GM19351 (cell line): ENCODE measurements around the gene DOK4.

Source experiments
- ATAC-seq: cut with Tn5 transposase; IDR thresholded peaks from one replicate; pipeline ENCODE4 v1.9.1; 2021; ENCODE audit warnings: mild to moderate bottlenecking, moderate library complexity; ENCODE audit not compliant: unreplicated experiment

DOK4 gene

GRCh38 chr16:57485916-57486857 is at the start of gene DOK4:
Gene DOK4 (minus strand): TSS chr16:57486493. CDS start chr16:57479507, 6,986 bp downstream.
- ATAC-seq: peak; percentile 85

- peak; percentile 61 for ATAC-seq
Measured at GRCh38 chr16:57535680-57536305, 49.5 kb upstream of the DOK4 start.

GRCh38 chr16:57534881-57535658 is 48.8 kb upstream of the DOK4 start:
- no peak for ATAC-seq

- ATAC-seq: no peak
Measured at GRCh38 chr16:57534337-57534880, 48.1 kb upstream of the DOK4 start.

GRCh38 chr16:57533431-57534336 is 47.4 kb upstream of the DOK4 start:
- no peak for ATAC-seq

GRCh38 chr16:57532266-57532625 is 46.0 kb upstream of the DOK4 start:
- no peak for ATAC-seq

- ATAC-seq: no peak
Measured at GRCh38 chr16:57531635-57532265, 45.5 kb upstream of the DOK4 start.

- ATAC-seq: no peak
Measured at GRCh38 chr16:57531253-57531575, 44.9 kb upstream of the DOK4 start.

GRCh38 chr16:57530522-57531252 is 44.4 kb upstream of the DOK4 start:
- no peak for ATAC-seq

GRCh38 chr16:57530104-57530521 is 43.8 kb upstream of the DOK4 start:
- ATAC-seq: no peak

GRCh38 chr16:57529391-57530103 is 43.3 kb upstream of the DOK4 start:
- ATAC-seq: no peak

- no peak for ATAC-seq
Measured at GRCh38 chr16:57528499-57529390, 42.5 kb upstream of the DOK4 start.

GRCh38 chr16:57527610-57528360 is 41.5 kb upstream of the DOK4 start:
- ATAC-seq: no peak

GRCh38 chr16:57527027-57527426 is 40.7 kb upstream of the DOK4 start:
- ATAC-seq: no peak

- ATAC-seq: no peak
Measured at GRCh38 chr16:57526498-57526897, 40.2 kb upstream of the DOK4 start.

- ATAC-seq: no peak
Measured at GRCh38 chr16:57525761-57526160, 39.5 kb upstream of the DOK4 start.

- no peak for ATAC-seq
Measured at GRCh38 chr16:57522960-57523359, 36.7 kb upstream of the DOK4 start.
